Keratinocyte (primary cell): ENCODE results near the gene R3HDM2. TPM values are rescaled to one million over a fixed set of nuclear protein-coding genes. Genes with fewer than 3 reads are reported as not detected.

ENCODE experiments used
- DNase-seq: peaks from one replicate; pipeline ENCODE4 v3.0.0-alpha.2; 2011; ENCODE audit warnings: low read depth, missing footprints, low spot score
- FAIRE-seq: peaks from 2 replicates; lab custom pipeline; 2011; peaks lifted over from hg19 to GRCh38; lab: Jason Lieb, UNC
- H2AFZ ChIP-seq: 2 replicates; pipeline ENCODE4 v1.6.0; 2012; ENCODE audit warnings: low read length, control low read depth, inconsistent platforms; ENCODE audit not compliant: control insufficient read depth
- H3K27ac ChIP-seq: 2 replicates; pipeline ENCODE4 v1.5.1; 2011; ENCODE audit warnings: low read length; ENCODE audit not compliant: control insufficient read depth, insufficient read depth
- H3K27me3 ChIP-seq: 3 replicates; pipeline ENCODE4 v1.6.0; 2011; ENCODE audit warnings: low read length; ENCODE audit not compliant: control insufficient read depth, insufficient read depth; ENCODE audit errors: extremely low read depth
- H3K36me3 ChIP-seq, 2 experiments: 2 replicates in 1 of 2; 3 replicates in 1 of 2; pipeline ENCODE4 v1.5.1; 2011; ENCODE audit warnings: low read length in 2 of 2, mild to moderate bottlenecking in 1 of 2; ENCODE audit not compliant: control insufficient read depth in 2 of 2, insufficient read depth in 2 of 2; ENCODE audit errors: extremely low read depth in 1 of 2
- H3K4me1 ChIP-seq: 3 replicates; pipeline ENCODE4 v1.5.1; 2011; ENCODE audit warnings: low read length; ENCODE audit not compliant: control insufficient read depth, insufficient read depth; ENCODE audit errors: extremely low read depth
- H3K4me2 ChIP-seq: 3 replicates; pipeline ENCODE4 v1.6.0; 2011; ENCODE audit warnings: low read depth, low read length; ENCODE audit not compliant: control insufficient read depth, insufficient read depth; ENCODE audit errors: extremely low read depth
- H3K4me3 ChIP-seq, 3 experiments: fragments of 200-600 bp in 1 of 3; sonication (generic) in 1 of 3; 2 replicates in 2 of 3; 3 replicates in 1 of 3; pipeline ENCODE4 v1.5.1; 2011 to 2016; ENCODE audit warnings: low read length in 3 of 3, mild to moderate bottlenecking in 3 of 3, control low read depth in 2 of 3, inconsistent platforms in 1 of 3, low read depth in 1 of 3, mixed read lengths in 1 of 3, mixed run types in 1 of 3, moderate library complexity in 1 of 3; ENCODE audit not compliant: control insufficient read depth in 2 of 3, insufficient read depth in 2 of 3; ENCODE audit errors: extremely low read depth in 1 of 3
- H3K79me2 ChIP-seq: 2 replicates; pipeline ENCODE4 v1.6.0; 2012; ENCODE audit warnings: low read length; ENCODE audit not compliant: control insufficient read depth, insufficient read depth
- H3K9ac ChIP-seq: 3 replicates; pipeline ENCODE4 v1.6.0; 2011; ENCODE audit warnings: low read length; ENCODE audit not compliant: control insufficient read depth, insufficient read depth; ENCODE audit errors: extremely low read depth
- H3K9me1 ChIP-seq: 3 replicates; pipeline ENCODE4 v1.6.0; 2011; ENCODE audit warnings: low read length; ENCODE audit not compliant: control insufficient read depth, insufficient read depth; ENCODE audit errors: extremely low read depth
- H3K9me3 ChIP-seq: 2 replicates; pipeline ENCODE4 v1.5.1; 2012; ENCODE audit warnings: low read depth, low read length; ENCODE audit not compliant: control insufficient read depth
- H4K20me1 ChIP-seq: 3 replicates; pipeline ENCODE4 v1.6.0; 2011; ENCODE audit warnings: low read length; ENCODE audit not compliant: control insufficient read depth, insufficient read depth; ENCODE audit errors: extremely low read depth
- CTCF ChIP-seq, 3 experiments: IDR thresholded peaks in 1 of 3; conservative IDR thresholded peaks in 1 of 3; optimal IDR thresholded peaks in 1 of 3; 2 replicates in 2 of 3; 3 replicates in 1 of 3; pipeline versions ENCODE3 to v1.5.1; 2011; ENCODE audit warnings: low read length in 3 of 3, mild to moderate bottlenecking in 3 of 3, moderate library complexity in 2 of 3, control low read depth in 1 of 3, inconsistent platforms in 1 of 3; ENCODE audit not compliant: insufficient read depth in 2 of 3; ENCODE audit errors: extremely low read depth in 1 of 3
- EZH2 ChIP-seq: IDR thresholded peaks from one replicate; pipeline ENCODE4 v1.6.1; 2012; ENCODE audit warnings: inconsistent platforms, mild to moderate bottlenecking, low read length, moderate library complexity
- dilution Hi-C: fragments of 300-500 bp; cut with MboI; formaldehyde crosslinking; loops from one replicate; pipeline ENCODE4 v1.7.0; 2020; ENCODE audit warnings: low sequenced_read_pairs; ENCODE audit not compliant: extremely low pct_ligation_motif_present
- polyA plus RNA-seq, 5 experiments: library from polyadenylated mRNA; depleted of rRNA in 3 of 5; stranded (reverse) in 3 of 5; stranded (forward) in 1 of 5; unstranded in 1 of 5; fragments of >200 nt; gene quantifications; 1 replicate in 1 of 5; 2 replicates in 3 of 5; 3 replicates in 1 of 5; pipeline versions ENCODE4 v1.2.1 to v1.2.3, GENCODE V29; 2011 to 2012; ENCODE audit warnings: missing spikeins in 2 of 5, low read depth in 1 of 5, low replicate concordance in 1 of 5

The R3HDM2 gene
- polyA plus RNA-seq, 1 donor (not counting 4 experiments of a cell fraction or from before 2014, with no cell fraction given), result 11.1 TPM

GRCh38 chr12:57232156-57232756, 198.6 kb downstream of the R3HDM2 start:
- peaks cover 60% of the 10 kb centered on the region for H3K4me1 ChIP-seq

GRCh38 chr12:57231276-57232021, 199.4 kb downstream of the R3HDM2 start:
- dilution Hi-C loops, result no loop called here
- no peak for FAIRE-seq
- Histone ChIP-seq H3K36me3 (peaks cover 25 to 41% of the 10 kb centered on the region in 2 experiments), H3K27me3 (no peaks in the 10 kb centered on the region), H3K4me2 (peak overlapping the region; percentile 96), H4K20me1 (no peaks in the 10 kb centered on the region), H3K9ac (peak overlapping the region; percentile 98), H3K27ac (no peak overlapping the region), H3K9me3 (no peaks in the 10 kb centered on the region), H3K4me1 (peaks cover 52% of the 10 kb centered on the region), H3K9me1 (no peaks in the 10 kb centered on the region), H3K4me3 (peak overlapping the region in 1 of 3 experiments; percentile 97), H2AFZ (no peak overlapping the region), H3K79me2 (peaks cover 25% of the 10 kb centered on the region)
- TF ChIP-seq CTCF (optimal IDR thresholded peaks at IDR 0.05 in 1 of 3, IDR thresholded peaks at IDR 0.05 in 1 of 3, conservative IDR thresholded peaks at IDR 0.05 in 1 of 3; ENCODE audit: extremely low read depth in 1 of 3, insufficient read depth in 2 of 3, low read length in 3 of 3), result no peak
- TF ChIP-seq EZH2, result no peak
- DNase-seq, result no peak

More at GRCh38 chr12:57232156-57232756, 198.6 kb downstream of the R3HDM2 start:
- no peak overlapping the region for H3K9ac ChIP-seq
- no peak overlapping the region for H3K27ac ChIP-seq
- peaks cover 25 to 41% of the 10 kb centered on the region in 2 experiments for H3K36me3 ChIP-seq
- dilution Hi-C loops, result no loop called here
- H3K9me3 ChIP-seq, result no peaks in the 10 kb centered on the region
- H2AFZ ChIP-seq, result no peak overlapping the region
- no peak overlapping the region for H3K4me2 ChIP-seq
- DNase-seq (no peak), FAIRE-seq (no peak)
- H4K20me1 ChIP-seq, result no peaks in the 10 kb centered on the region
- no peaks in the 10 kb centered on the region for H3K27me3 ChIP-seq
- no peak for TF ChIP-seq EZH2
- no peak for TF ChIP-seq CTCF (optimal IDR thresholded peaks at IDR 0.05 in 1 of 3, IDR thresholded peaks at IDR 0.05 in 1 of 3, conservative IDR thresholded peaks at IDR 0.05 in 1 of 3; ENCODE audit: extremely low read depth in 1 of 3, insufficient read depth in 2 of 3, low read length in 3 of 3)
- H3K4me3 ChIP-seq, result no peak overlapping the region
- H3K79me2 ChIP-seq, result peaks cover 25% of the 10 kb centered on the region
- H3K9me1 ChIP-seq, result no peaks in the 10 kb centered on the region
